ENCODE results near the gene MORF4L1.
"Not testable (repeated sequence)": the region's sequence is repeated elsewhere in the genome, so short reads cannot be mapped to it uniquely, and the experiment has no call there.

Gene MORF4L1

GRCh38 chr15:78927077-78927790, 54.5 kb downstream of the MORF4L1 start:
- DNase-seq, result no peak

- not testable (repeated sequence) for DNase-seq
These were observed 55.5 kb downstream of the MORF4L1 start for GRCh38 chr15:78928176-78928575.

GRCh38 chr15:78928616-78929093, 56.0 kb downstream of the MORF4L1 start:
- no peak for DNase-seq

GRCh38 chr15:78929536-78930264, 57.0 kb downstream of the MORF4L1 start:
- DNase-seq, result no peak

- peak; percentile 67 for DNase-seq
These were observed 58.1 kb downstream of the MORF4L1 start for GRCh38 chr15:78930577-78931388.

GRCh38 chr15:78931439-78932257, 59.0 kb downstream of the MORF4L1 start:
- no peak for DNase-seq

GRCh38 chr15:78932258-78932808, 59.6 kb downstream of the MORF4L1 start:
- DNase-seq, result no peak

GRCh38 chr15:78933187-78933822, 60.6 kb downstream of the MORF4L1 start:
- no peak for DNase-seq

GRCh38 chr15:78933823-78934654, 61.3 kb downstream of the MORF4L1 start:
- peak; percentile 89 for DNase-seq

GRCh38 chr15:78934655-78935023, 61.9 kb downstream of the MORF4L1 start:
- DNase-seq, result no peak

- DNase-seq, result no peak
These were observed 64.5 kb downstream of the MORF4L1 start for GRCh38 chr15:78937132-78937739.

- no peak for DNase-seq
These were observed 66.2 kb downstream of the MORF4L1 start for GRCh38 chr15:78938658-78939488.

- DNase-seq, result no peak
These were observed 70.1 kb downstream of the MORF4L1 start for GRCh38 chr15:78942741-78943140.

- DNase-seq, result peak; percentile 67
These were observed 71.0 kb downstream of the MORF4L1 start for GRCh38 chr15:78943692-78944091.

GRCh38 chr15:78944202-78944625, 71.5 kb downstream of the MORF4L1 start:
- DNase-seq, result no peak

- DNase-seq, result peak; percentile 76
These were observed 72.1 kb downstream of the MORF4L1 start, which contains the start of gene CTSH for GRCh38 chr15:78944669-78945407. Gene CTSH, minus strand, starts transcription at chr15:78945046. Its CDS starts 65 bp downstream, at chr15:78944981.

- no peak for DNase-seq
These were observed 73.8 kb downstream of the MORF4L1 start for GRCh38 chr15:78946493-78946892.

- DNase-seq, result no peak
These were observed 74.8 kb downstream of the MORF4L1 start for GRCh38 chr15:78947506-78947905.

Data from femur (tissue), 1 donor.